GM23338 (cell line): ENCODE data around the gene SH3GLB1. TPM values are rescaled to one million over a fixed set of nuclear protein-coding genes. Genes with fewer than 3 reads are reported as not detected.

Source experiments
- ATAC-seq: fragments of 200-7000 bp; cut with Tn5 transposase; 3 replicates; pipeline ENCODE4 v1.9.1; 2020
- DNase-seq: peaks from one replicate; pipeline ENCODE4 v3.0.0-alpha.2; 2015; ENCODE audit warnings: low spot score
- H2AFZ ChIP-seq: fragments of 200-600 bp; sonication (generic); 2 replicates; pipeline ENCODE4 v1.8.0; 2016; ENCODE audit warnings: antibody characterized with exemption, mild to moderate bottlenecking, moderate library complexity
- H3F3A ChIP-seq: fragments of 200-600 bp; sonication (generic); replicated peaks from 2 replicates; pipeline ENCODE4 v1.8.0; 2017; ENCODE audit warnings: antibody characterized with exemption, mixed run types, low read depth
- H3K27ac ChIP-seq: fragments of 200-600 bp; sonication (generic); 2 replicates; pipeline ENCODE4 v1.6.1; 2016; ENCODE audit warnings: low read depth
- H3K27me3 ChIP-seq: fragments of 200-600 bp; sonication (generic); 2 replicates; pipeline ENCODE4 v1.8.0; 2016; ENCODE audit warnings: mild to moderate bottlenecking, mixed run types, moderate library complexity; ENCODE audit not compliant: insufficient read depth
- H3K36me3 ChIP-seq: fragments of 200-600 bp; sonication (generic); 2 replicates; pipeline ENCODE4 v1.8.0; 2016; ENCODE audit warnings: mild to moderate bottlenecking; ENCODE audit not compliant: insufficient read depth
- H3K4me1 ChIP-seq: fragments of 200-600 bp; sonication (generic); 2 replicates; pipeline ENCODE4 v1.8.0; 2016; ENCODE audit warnings: mild to moderate bottlenecking, moderate library complexity; ENCODE audit not compliant: insufficient read depth
- H3K4me2 ChIP-seq: fragments of 200-600 bp; sonication (generic); 2 replicates; pipeline ENCODE4 v1.7.1; 2017; ENCODE audit warnings: mixed run types
- H3K4me3 ChIP-seq: fragments of 200-600 bp; sonication (generic); 2 replicates; pipeline ENCODE4 v1.6.1; 2016; ENCODE audit warnings: mixed run types
- H3K79me2 ChIP-seq: fragments of 200-600 bp; sonication (generic); replicated peaks from 2 replicates; pipeline ENCODE4 v1.8.0; 2017; ENCODE audit warnings: mild to moderate bottlenecking; ENCODE audit not compliant: insufficient read depth
- H3K9me2 ChIP-seq: fragments of 200-600 bp; sonication (generic); 2 replicates; pipeline ENCODE4 v1.8.0; 2017; ENCODE audit not compliant: insufficient read depth
- H4K20me1 ChIP-seq: fragments of 200-600 bp; sonication (generic); replicated peaks from 2 replicates; pipeline ENCODE4 v1.8.0; 2017; ENCODE audit warnings: mild to moderate bottlenecking; ENCODE audit not compliant: insufficient read depth
- H3K27ac Mint-ChIP-seq: 2 replicates; pipeline ENCODE4 v1.8.0; 2020; ENCODE audit warnings: inconsistent platforms, mild to moderate bottlenecking, moderate library complexity, mixed read lengths
- H3K27me3 Mint-ChIP-seq: 3 replicates; pipeline ENCODE4 v1.8.0; 2022; ENCODE audit warnings: low read depth, mild to moderate bottlenecking, moderate library complexity, mixed read lengths, inconsistent platforms; ENCODE audit not compliant: insufficient read depth, poor library complexity
- H3K36me3 Mint-ChIP-seq: 3 replicates; pipeline ENCODE4 v1.8.0; 2021; ENCODE audit warnings: low read depth, mild to moderate bottlenecking, inconsistent platforms, moderate library complexity, mixed read lengths
- H3K4me1 Mint-ChIP-seq: 3 replicates; pipeline ENCODE4 v1.8.0; 2020; ENCODE audit warnings: mild to moderate bottlenecking, inconsistent platforms, mixed read lengths
- H3K4me3 Mint-ChIP-seq: 3 replicates; pipeline ENCODE4 v1.8.0; 2021; ENCODE audit warnings: moderate library complexity, mild to moderate bottlenecking, inconsistent platforms, mixed read lengths
- H3K9me3 Mint-ChIP-seq: 3 replicates; pipeline ENCODE4 v1.8.0; 2020; ENCODE audit warnings: moderate library complexity, mild to moderate bottlenecking, inconsistent platforms, mixed read lengths
- CREB1 ChIP-seq: fragments of 250-450 bp; sonication (Bioruptor Pico); IDR thresholded peaks from 2 replicates; pipeline ENCODE4 v1.5.0; 2020; ENCODE audit warnings: low read depth, mild to moderate bottlenecking, moderate library complexity
- CTCF ChIP-seq, 2 experiments: fragments of 200-600 bp in 1 of 2; sonication (generic) in 1 of 2; conservative IDR thresholded peaks; 2 replicates each; pipeline versions ENCODE4 v1.5.1 to v1.6.1; 2016 to 2017; ENCODE audit warnings: antibody characterized with exemption in 2 of 2, low read depth in 2 of 2, mild to moderate bottlenecking in 2 of 2, moderate library complexity in 1 of 2
- EZH2 ChIP-seq: fragments of 200-600 bp; sonication (generic); IDR thresholded peaks from one replicate; pipeline ENCODE4 v1.8.0; 2017; ENCODE audit warnings: antibody characterized with exemption, mild to moderate bottlenecking, low read depth; ENCODE audit not compliant: unreplicated experiment
- EZH2phosphoT487 ChIP-seq: fragments of 200-600 bp; sonication (generic); IDR thresholded peaks from one replicate; pipeline ENCODE4 v1.8.1; 2018; ENCODE audit warnings: antibody characterized with exemption; ENCODE audit not compliant: unreplicated experiment
- JUNB ChIP-seq: IDR thresholded peaks from one replicate; pipeline ENCODE4 v1.6.1; 2016; ENCODE audit warnings: antibody characterized with exemption; ENCODE audit not compliant: unreplicated experiment
- POLR2AphosphoS5 ChIP-seq: IDR thresholded peaks from 2 replicates; pipeline ENCODE4 v1.6.1; 2016; ENCODE audit warnings: antibody characterized with exemption, low read depth
- REST ChIP-seq: IDR thresholded peaks from one replicate; pipeline ENCODE4 v1.6.1; 2018; ENCODE audit warnings: antibody characterized with exemption; ENCODE audit not compliant: unreplicated experiment
- ZNF114 ChIP-seq: fragments of 250-450 bp; sonication (Bioruptor Pico); IDR thresholded peaks from 2 replicates; pipeline ENCODE4 v1.5.0; 2020; ENCODE audit warnings: mild to moderate bottlenecking, moderate library complexity
- ZNF331 ChIP-seq: fragments of 250-450 bp; sonication (Bioruptor Pico); IDR thresholded peaks from 2 replicates; pipeline ENCODE4 v1.5.0; 2020; ENCODE audit warnings: low read depth, mild to moderate bottlenecking, moderate library complexity
- ZNF462 ChIP-seq: fragments of 250-450 bp; sonication (Bioruptor Pico); IDR thresholded peaks from 2 replicates; pipeline ENCODE4 v1.5.0; 2020; ENCODE audit warnings: mild to moderate bottlenecking, moderate library complexity
- polyA plus RNA-seq: library from polyadenylated mRNA; unstranded; fragments of >200 nt; fragmentation: Nextera tagmentation; extraction: Ambion mirVana; gene quantifications from 2 replicates; pipeline ENCODE4 v1.2.1, GENCODE V29; 2016
- total RNA-seq: library from RNA; depleted of rRNA; stranded (reverse); fragments of >200 nt; shearing (Covaris generic); gene quantifications from 2 replicates; pipeline ENCODE4 v1.2.3, GENCODE V29; 2014

Gene SH3GLB1
- total and polyA plus RNA-seq, 2 experiments from 2014 or later: 21.4 to 29.4 TPM

GRCh38 chr1:86714561-86715244 is 10.3 kb downstream of the SH3GLB1 start:
- Mint-ChIP-seq H3K36me3 (peaks cover 5% of the 10 kb centered on the region; the same call in 2 of the 3 replicates), H3K9me3 (no peaks in the 10 kb centered on the region), H3K27me3 (no peaks in the 10 kb centered on the region), H3K27ac (no peak overlapping the region), H3K4me1 (peaks cover 10% of the 10 kb centered on the region), H3K4me3 (no peak overlapping the region)
- no peaks in the 10 kb centered on the region; the same call in 1 of the 2 replicates for H4K20me1 ChIP-seq
- peaks cover 8% of the 10 kb centered on the region; the same call in 1 of the 2 replicates for H3K4me1 ChIP-seq
- TF ChIP-seq CREB1 (CRISPR knock-in tag) (no peak), ZNF331 (CRISPR knock-in tag) (no peak), EZH2phosphoT487 (no peak), POLR2AphosphoS5 (no peak), JUNB (no peak)
- H3K4me3 ChIP-seq: no peak overlapping the region
- no peak overlapping the region for H3K4me2 ChIP-seq
- H3F3A ChIP-seq: no peaks in the 10 kb centered on the region
- no peak for ATAC-seq
- H3K27ac ChIP-seq: no peak overlapping the region
- no peaks in the 10 kb centered on the region for H3K27me3 ChIP-seq
- DNase-seq: no peak
- no peak overlapping the region for H2AFZ ChIP-seq
- peaks cover 63% of the 10 kb centered on the region for H3K79me2 ChIP-seq
- no peaks in the 10 kb centered on the region for H3K9me2 ChIP-seq
- no peaks in the 10 kb centered on the region for H3K36me3 ChIP-seq

- no peak overlapping the region for H3K27ac ChIP-seq
- H3K27me3 ChIP-seq: no peaks in the 10 kb centered on the region
- H3K36me3 ChIP-seq: 0 out of 2 replicates have a peak, but pooled peaks cover 3% of the 10 kb centered on the region
- H3K36me3 Mint-ChIP-seq: peaks cover 9% of the 10 kb centered on the region; the same call in 2 of the 3 replicates
- no peaks in the 10 kb centered on the region for H3K27me3 Mint-ChIP-seq
- peaks cover 3% of the 10 kb centered on the region; the same call in 1 of the 2 replicates for H3K4me1 ChIP-seq
- H3K4me1 Mint-ChIP-seq: peaks cover 4% of the 10 kb centered on the region; the same call in 1 of the 3 replicates
- no peak overlapping the region for H3K4me3 Mint-ChIP-seq
- ATAC-seq (no peak), DNase-seq (no peak)
- no peak overlapping the region for H3K27ac Mint-ChIP-seq
- no peaks in the 10 kb centered on the region for H4K20me1 ChIP-seq
- H3K9me3 Mint-ChIP-seq: no peaks in the 10 kb centered on the region
- H3K4me2 ChIP-seq: no peak overlapping the region
- no peak overlapping the region for H2AFZ ChIP-seq
- H3F3A ChIP-seq: no peaks in the 10 kb centered on the region
- no peak overlapping the region for H3K4me3 ChIP-seq
- H3K79me2 ChIP-seq: peaks cover 27% of the 10 kb centered on the region
- no peaks in the 10 kb centered on the region for H3K9me2 ChIP-seq
- TF ChIP-seq EZH2 (no peak), ZNF331 (CRISPR knock-in tag) (no peak), ZNF462 (CRISPR knock-in tag) (no peak), REST (no peak), ZNF114 (CRISPR knock-in tag) (no peak), CTCF (conservative IDR thresholded peaks at IDR 0.05; ENCODE audit: low read depth in 2 of 2) (no peak)
These were observed 14.4 kb downstream of the SH3GLB1 start for GRCh38 chr1:86718786-86719185.
